Stomach (tissue), 9 donors: ENCODE results near the gene BPIFB3. TPM values are rescaled to one million over a fixed set of nuclear protein-coding genes. Genes with fewer than 3 reads are reported as not detected.
A peak's percentile ranks its signal among the peaks of the same experiment; 100 is the strongest.

ENCODE experiments used
- DNase-seq, 2 donors: peaks; one replicate each; pipeline versions ENCODE4 v3.0.0 to v3.0.0-alpha.2; 2013 to 2019
- H3K27ac ChIP-seq, 5 donors: fragments of 200-600 bp in 4 of 5; sonication (generic) in 4 of 5; one replicate each; pipeline ENCODE4 v1.5.1; 2013 to 2019; ENCODE audit warnings: mild to moderate bottlenecking in 1 of 5, moderate library complexity in 1 of 5
- H3K27me3 ChIP-seq, 3 donors: fragments of 200-600 bp; sonication (generic); one replicate each; pipeline ENCODE4 v1.5.1; 2017 to 2019; ENCODE audit warnings: mixed run types in 1 of 3
- H3K36me3 ChIP-seq, 4 donors: fragments of 200-600 bp; sonication (generic); 1 replicate in 3 of 4; 2 replicates in 1 of 4; pipeline ENCODE4 v1.5.1; 2016 to 2019
- H3K4me1 ChIP-seq, 4 donors: fragments of 200-600 bp; sonication (generic); one replicate each; pipeline ENCODE4 v1.5.1; 2016 to 2019
- H3K4me3 ChIP-seq, 4 donors: fragments of 200-600 bp; sonication (generic) in 3 of 4; one replicate each; pipeline ENCODE4 v1.5.1; 2016 to 2019; ENCODE audit warnings: mild to moderate bottlenecking in 1 of 4
- H3K9me3 ChIP-seq, 4 donors: fragments of 200-600 bp; sonication (generic); one replicate each; pipeline ENCODE4 v1.5.1; 2016 to 2019
- EP300 ChIP-seq: sonication (generic); formaldehyde crosslinking; IDR thresholded peaks from one replicate; pipeline ENCODE4 v1.6.1; 2017; ENCODE audit warnings: antibody characterized with exemption
- POLR2A ChIP-seq, 4 donors: fragments of 450-650 bp; IDR thresholded peaks; one replicate each; pipeline ENCODE4 v1.6.1; 2016; ENCODE audit warnings: antibody characterized with exemption in 4 of 4, control low read depth in 2 of 4, mild to moderate bottlenecking in 1 of 4, moderate library complexity in 1 of 4
- POLR2AphosphoS5 ChIP-seq, 3 donors: sonication (generic); formaldehyde crosslinking; IDR thresholded peaks; one replicate each; pipeline ENCODE4 v1.6.1; 2016; ENCODE audit warnings: antibody characterized with exemption in 3 of 3
- WGBS, 5 donors: extraction: QIAGEN DNeasy Blood & Tissue Kit in 3 of 5; methylation state at CpG; one replicate each; pipeline versions ENCODE4 v1.1.5 to v1.1.7; 2013 to 2018; 5-methylcytosine and 5-hydroxymethylcytosine counted together
- intact Hi-C: fragments of 100-400 bp; cut with DNase I; formaldehyde crosslinking; loops from one replicate; pipeline ENCODE4 v1.15.1; 2023; ENCODE audit warnings: low total_unique reads
- polyA plus RNA-seq, 3 donors: library from polyadenylated mRNA; stranded (reverse); fragments of 200-250 nt; gene quantifications; one replicate each; pipeline ENCODE4 v1.2.3, GENCODE V29; 2013
- total RNA-seq, 5 donors: library from RNA; depleted of rRNA; stranded (reverse); fragments of >200 nt; gene quantifications; one replicate each; pipeline versions ENCODE4 v1.1.0 to v1.2.3, GENCODE V29; 2014 to 2016
- TF ChIP-seq, protein P1 (sequence below), 7 experiments: fragments of 450-650 bp in 4 of 7; fragments of 200-600 bp in 3 of 7; sonication (generic) in 3 of 7; IDR thresholded peaks; one replicate each; pipeline ENCODE4 v1.5.1; 2016 to 2019; ENCODE audit warnings: antibody characterized with exemption in 7 of 7, control low read depth in 2 of 7, mild to moderate bottlenecking in 1 of 7
- donor health status: healthy with polysubstance abuse.
- donor health status: Bipolar disorder and iron deficiency.
- donor health status: healthy.

The BPIFB3 gene
- total and polyA plus RNA-seq, 8 donors = not detected

DNA sequence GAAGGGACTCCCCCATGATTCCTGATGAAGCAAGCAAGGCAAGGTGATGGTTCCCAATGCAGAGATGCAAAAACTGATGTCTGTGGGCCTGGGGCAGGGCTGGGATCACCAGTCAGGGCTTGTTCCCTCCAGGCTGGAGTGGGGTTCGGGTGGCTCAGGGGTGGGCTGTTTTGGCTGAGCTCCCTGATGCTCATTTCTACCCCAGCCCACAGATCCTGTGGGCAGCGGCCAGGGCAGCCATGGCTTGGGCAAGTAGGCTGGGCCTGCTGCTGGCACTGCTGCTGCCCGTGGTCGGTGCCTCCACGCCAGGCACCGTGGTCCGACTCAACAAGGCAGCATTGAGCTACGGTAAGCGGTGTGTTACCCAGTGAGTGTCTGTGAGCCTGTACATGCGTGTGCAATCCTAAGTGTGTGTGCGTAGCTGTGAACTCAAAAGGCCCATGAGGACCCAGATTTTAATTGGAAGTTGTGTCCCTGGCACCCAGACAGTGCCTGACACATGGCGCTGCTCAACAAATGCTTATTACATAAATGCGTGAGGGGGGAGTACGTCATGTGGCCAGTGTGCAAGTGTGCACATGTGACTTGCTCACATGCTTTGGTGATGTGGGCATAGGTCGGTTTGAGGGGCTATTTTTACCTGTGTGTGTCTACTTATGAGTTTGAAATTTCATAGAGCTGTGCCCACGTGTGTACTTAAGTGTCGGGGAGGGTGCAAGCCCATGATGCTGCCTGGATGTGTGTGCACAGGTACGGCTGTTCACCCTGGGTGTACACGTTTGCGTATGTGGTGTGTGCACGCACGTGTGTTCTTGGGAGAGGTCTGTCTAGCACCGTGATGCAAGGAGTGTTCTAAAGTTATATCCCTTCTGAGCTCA, 45.1 kb upstream of the BPIFB3 start:
- no peak overlapping the region for H3K27ac ChIP-seq
- WGBS, 5 donors = 85 to 89% (median 88%) methylated on average over 21 to 23 of the region's 23 CpGs
- intact Hi-C loops = no loop called here
- H3K27me3 ChIP-seq = peaks cover 0 to 17% (median 0%) of the 10 kb centered on the region in 3 donors
- peaks cover 0 to 7% (median 0%) of the 10 kb centered on the region in 4 donors for H3K9me3 ChIP-seq
- H3K4me3 ChIP-seq = no peak overlapping the region
- no peaks in the 10 kb centered on the region for H3K36me3 ChIP-seq
- H3K4me1 ChIP-seq = peaks cover 0 to 4% (median 0%) of the 10 kb centered on the region in 4 donors
- no peak for DNase-seq
- TF ChIP-seq, protein P1, sequence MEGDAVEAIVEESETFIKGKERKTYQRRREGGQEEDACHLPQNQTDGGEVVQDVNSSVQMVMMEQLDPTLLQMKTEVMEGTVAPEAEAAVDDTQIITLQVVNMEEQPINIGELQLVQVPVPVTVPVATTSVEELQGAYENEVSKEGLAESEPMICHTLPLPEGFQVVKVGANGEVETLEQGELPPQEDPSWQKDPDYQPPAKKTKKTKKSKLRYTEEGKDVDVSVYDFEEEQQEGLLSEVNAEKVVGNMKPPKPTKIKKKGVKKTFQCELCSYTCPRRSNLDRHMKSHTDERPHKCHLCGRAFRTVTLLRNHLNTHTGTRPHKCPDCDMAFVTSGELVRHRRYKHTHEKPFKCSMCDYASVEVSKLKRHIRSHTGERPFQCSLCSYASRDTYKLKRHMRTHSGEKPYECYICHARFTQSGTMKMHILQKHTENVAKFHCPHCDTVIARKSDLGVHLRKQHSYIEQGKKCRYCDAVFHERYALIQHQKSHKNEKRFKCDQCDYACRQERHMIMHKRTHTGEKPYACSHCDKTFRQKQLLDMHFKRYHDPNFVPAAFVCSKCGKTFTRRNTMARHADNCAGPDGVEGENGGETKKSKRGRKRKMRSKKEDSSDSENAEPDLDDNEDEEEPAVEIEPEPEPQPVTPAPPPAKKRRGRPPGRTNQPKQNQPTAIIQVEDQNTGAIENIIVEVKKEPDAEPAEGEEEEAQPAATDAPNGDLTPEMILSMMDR (IDR thresholded peaks at IDR 0.05) = no peak

DNA sequence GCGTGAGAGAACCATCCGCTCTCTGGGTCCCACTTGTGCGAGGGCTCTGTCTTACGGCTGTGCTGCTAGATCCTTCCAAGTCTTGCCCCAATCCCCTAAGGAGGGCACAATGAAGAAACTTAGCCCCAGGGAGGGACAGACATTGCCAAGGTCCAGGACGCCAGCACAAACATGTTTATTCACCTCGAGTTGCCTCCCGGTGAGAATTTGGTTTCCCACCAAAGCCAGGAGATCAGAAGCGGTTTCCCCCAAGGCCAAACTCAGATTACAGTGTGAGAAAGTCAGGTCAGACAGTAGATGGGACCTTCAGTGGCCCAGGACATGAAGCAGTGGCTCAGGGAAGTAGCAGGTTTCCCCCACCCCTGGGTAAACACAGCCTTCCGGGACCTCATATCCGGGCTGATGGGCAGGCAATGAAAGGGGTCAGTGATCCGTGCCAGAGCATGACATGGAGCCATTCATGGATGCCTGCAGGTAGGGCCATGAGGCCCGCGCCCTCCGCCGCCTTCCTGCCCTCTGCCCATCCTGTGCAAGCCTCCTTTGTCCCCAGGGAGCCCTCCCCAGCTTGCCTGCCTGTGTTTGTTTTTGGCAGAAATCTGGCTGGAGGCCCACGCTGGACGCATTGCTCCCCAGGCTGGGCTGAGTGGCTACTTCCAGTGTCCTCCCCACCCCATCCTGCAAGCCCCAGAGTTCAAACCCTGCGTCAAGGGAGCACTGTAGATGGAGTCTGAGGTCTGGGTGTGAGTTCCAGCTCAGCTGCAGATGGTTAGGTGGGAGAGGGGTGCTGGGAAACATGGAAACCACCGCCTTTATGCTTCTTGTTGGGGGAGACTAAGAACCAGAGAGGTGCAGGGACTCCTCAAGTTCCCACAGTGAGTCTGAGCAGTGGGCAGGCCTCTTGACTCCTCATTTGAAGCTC, 44.2 kb upstream of the BPIFB3 start:
- H3K36me3 ChIP-seq = no peaks in the 10 kb centered on the region
- TF ChIP-seq, protein P1 (IDR thresholded peaks at IDR 0.05) = no peak
- TF ChIP-seq EP300 (no peak), POLR2AphosphoS5 (IDR thresholded peaks at IDR 0.05) (no peak), POLR2A (IDR thresholded peaks at IDR 0.05) (no peak)
- H3K9me3 ChIP-seq = peaks cover 0 to 7% (median 0%) of the 10 kb centered on the region in 4 donors
- WGBS, 5 donors = 51 to 54% (median 53%) methylated on average over 19 of the region's 19 CpGs
- DNase-seq = peak in 1 of 2 donors; percentile 12
- H3K4me3 ChIP-seq = no peak overlapping the region
- intact Hi-C loops = no loop called here
- H3K4me1 ChIP-seq = peaks cover 0 to 4% (median 0%) of the 10 kb centered on the region in 4 donors
- H3K27ac ChIP-seq = no peak overlapping the region
- H3K27me3 ChIP-seq = peaks cover 0 to 26% (median 0%) of the 10 kb centered on the region in 3 donors

DNA sequence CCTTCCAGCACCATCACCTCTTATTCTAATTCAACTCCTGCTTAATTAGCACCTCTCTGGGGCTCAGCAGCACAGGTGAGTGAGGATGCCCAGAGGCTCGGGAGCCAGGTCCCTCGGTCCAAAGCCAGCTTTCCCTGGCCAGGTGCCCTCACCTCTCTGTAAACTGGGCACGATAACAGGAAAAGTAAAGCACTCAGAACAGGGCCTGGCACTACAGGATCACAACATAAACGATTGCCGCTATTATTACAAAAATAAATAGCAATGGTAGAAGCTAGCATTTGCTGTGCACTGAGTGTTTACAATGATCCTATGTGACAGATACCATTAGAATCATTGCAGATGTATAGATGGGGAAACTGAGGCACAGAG, 43.6 kb upstream of the BPIFB3 start:
- intact Hi-C loops = no loop called here
- Histone ChIP-seq H3K27me3 (peaks cover 0 to 32% (median 4%) of the 10 kb centered on the region in 3 donors), H3K4me1 (peaks cover 0 to 4% (median 0%) of the 10 kb centered on the region in 4 donors), H3K9me3 (peaks cover 0 to 5% (median 0%) of the 10 kb centered on the region in 4 donors), H3K27ac (no peak overlapping the region), H3K4me3 (no peak overlapping the region), H3K36me3 (no peaks in the 10 kb centered on the region)
- TF ChIP-seq, protein P1 (IDR thresholded peaks at IDR 0.05) = no peak
- TF ChIP-seq POLR2A (IDR thresholded peaks at IDR 0.05) (no peak), EP300 (no peak)
- WGBS, 5 donors = 25 to 50% (median 31%) methylated on average over 5 of the region's 5 CpGs
- peak in 1 of 2 donors; percentile 49 for DNase-seq

DNA sequence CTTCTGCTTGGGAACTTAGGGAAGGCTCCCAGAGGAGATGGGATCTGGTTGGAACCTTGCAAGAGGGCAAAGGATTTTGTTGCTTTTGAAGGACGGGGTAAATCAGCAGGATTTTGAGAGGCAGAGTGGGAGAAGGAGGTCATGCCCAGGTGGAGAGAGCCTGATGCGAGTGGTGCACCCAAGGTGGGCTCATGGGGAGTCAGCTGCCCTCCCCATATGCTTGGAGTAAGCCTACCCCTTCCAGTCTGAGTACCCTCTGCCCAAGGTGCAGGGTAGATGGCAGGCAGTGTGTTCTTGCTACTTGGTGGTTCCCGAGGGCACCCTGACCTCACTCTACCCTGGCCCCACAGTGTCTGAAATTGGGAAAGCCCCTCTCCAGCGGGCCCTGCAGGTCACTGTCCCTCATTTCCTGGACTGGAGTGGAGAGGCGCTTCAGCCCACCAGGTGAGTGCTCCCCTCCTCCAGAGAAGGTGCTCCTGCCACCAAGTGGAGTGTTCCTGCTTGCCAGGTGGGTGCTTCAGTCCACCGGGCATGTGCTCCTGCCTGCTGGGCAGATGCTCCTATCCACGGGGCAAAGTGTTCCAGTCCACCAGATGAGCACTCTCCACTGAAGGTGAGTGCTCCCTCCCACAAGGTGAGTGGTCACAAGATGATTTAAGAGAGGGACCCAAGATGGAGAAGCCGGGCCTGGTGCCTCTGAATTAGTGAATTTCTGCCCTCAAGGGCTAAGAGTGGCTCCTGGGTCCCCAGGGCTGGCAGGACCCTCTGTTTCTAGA, 42.8 kb upstream of the BPIFB3 start:
- no peak overlapping the region for H3K27ac ChIP-seq
- intact Hi-C loops = no loop called here
- 82 to 87% (median 83%) methylated on average over 6 to 8 of the region's 8 CpGs for whole genome bisulfite sequencing, 5 donors
- no peak overlapping the region for H3K4me3 ChIP-seq
- no peaks in the 10 kb centered on the region for H3K9me3 ChIP-seq
- no peak for DNase-seq
- TF ChIP-seq POLR2A (IDR thresholded peaks at IDR 0.05) (no peak), EP300 (no peak), POLR2AphosphoS5 (IDR thresholded peaks at IDR 0.05) (no peak)
- TF ChIP-seq, protein P1 (IDR thresholded peaks at IDR 0.05) = no peak
- H3K27me3 ChIP-seq = peaks cover 0 to 35% (median 4%) of the 10 kb centered on the region in 3 donors
- peaks cover 0 to 4% (median 0%) of the 10 kb centered on the region in 4 donors for H3K4me1 ChIP-seq
- no peaks in the 10 kb centered on the region for H3K36me3 ChIP-seq
